Natural killer cell (primary cell): ENCODE results near the gene KANK2. TPM values are rescaled to one million over a fixed set of nuclear protein-coding genes. Genes with fewer than 3 reads are reported as not detected.

Source experiments
- ATAC-seq, 3 donors: fragments of 150-1000 bp in 2 of 3; fragments of 200-7000 bp in 1 of 3; cut with Tn5 transposase; 1 replicate in 1 of 3; 2 replicates in 2 of 3; pipeline ENCODE4 v1.10.0; 2021; ENCODE audit warnings: mild to moderate bottlenecking in 2 of 3, moderate library complexity in 2 of 3
- DNase-seq, 2 donors: peaks; one replicate each; pipeline versions ENCODE4 v3.0.0 to v3.0.0-alpha.2; 2013 to 2021; ENCODE audit warnings: mixed read lengths in 1 of 2
- H3K27ac ChIP-seq: one replicate; pipeline ENCODE4 v1.5.1; 2013; ENCODE audit warnings: mild to moderate bottlenecking, low read length
- H3K27me3 ChIP-seq: one replicate; pipeline ENCODE4 v1.6.1; 2013; ENCODE audit warnings: low read length; ENCODE audit not compliant: control insufficient read depth, insufficient read depth
- H3K36me3 ChIP-seq: one replicate; pipeline ENCODE4 v1.6.1; 2013; ENCODE audit warnings: low read length; ENCODE audit not compliant: control insufficient read depth, insufficient read depth
- H3K4me1 ChIP-seq: one replicate; pipeline ENCODE4 v1.6.1; 2013; ENCODE audit warnings: low read length; ENCODE audit not compliant: control insufficient read depth, insufficient read depth
- H3K4me3 ChIP-seq: one replicate; pipeline ENCODE4 v1.5.1; 2013; ENCODE audit warnings: low read length
- H3K9me3 ChIP-seq: one replicate; pipeline ENCODE4 v1.6.1; 2013; ENCODE audit warnings: low read length; ENCODE audit not compliant: control insufficient read depth, insufficient read depth
- H3K27ac Mint-ChIP-seq, 2 donors: one replicate each; pipeline ENCODE4 v1.8.0; 2022; ENCODE audit warnings: mild to moderate bottlenecking in 2 of 2, mixed read lengths in 2 of 2, moderate library complexity in 1 of 2
- H3K27me3 Mint-ChIP-seq, 2 donors: one replicate each; pipeline ENCODE4 v1.8.0; 2022; ENCODE audit warnings: low read depth in 2 of 2, mixed read lengths in 2 of 2
- H3K36me3 Mint-ChIP-seq: one replicate; pipeline ENCODE4 v1.8.0; 2022; ENCODE audit warnings: mixed read lengths
- H3K4me1 Mint-ChIP-seq, 2 donors: one replicate each; pipeline ENCODE4 v1.8.0; 2022; ENCODE audit warnings: mixed read lengths in 2 of 2
- H3K4me3 Mint-ChIP-seq: one replicate; pipeline ENCODE4 v1.8.0; 2022; ENCODE audit warnings: mild to moderate bottlenecking, moderate library complexity, mixed read lengths
- H3K9me3 Mint-ChIP-seq, 2 donors: one replicate each; pipeline ENCODE4 v1.8.0; 2022; ENCODE audit warnings: mixed read lengths in 2 of 2
- CTCF ChIP-seq: fragments of 200-600 bp; IDR thresholded peaks from one replicate; pipeline ENCODE4 v1.8.0; 2022; ENCODE audit warnings: antibody characterized with exemption
- WGBS: methylation state at CpG from one replicate; pipeline ENCODE4 v1.1.7; 2013; ENCODE audit warnings: missing lambda C conversion rate; ENCODE audit not compliant: insufficient coverage; 5-methylcytosine and 5-hydroxymethylcytosine counted together
- intact Hi-C: fragments of 100-400 bp; cut with micrococcal nuclease; formaldehyde crosslinking; loops from one replicate; pipeline ENCODE4 v1.14.2; 2022
- total RNA-seq, 4 donors: library from RNA; stranded (reverse); fragments of 120-200 nt in 1 of 4; gene quantifications; one replicate each; pipeline versions ENCODE4 v1.2.3 to v1.2.4, GENCODE V29; 2013 to 2022

Gene KANK2
- total RNA-seq, 3 donors from 2014 or later (not counting 1 experiment from before 2014, with no cell fraction given) = 0.82 to 1.3 (median 0.85) TPM

GRCh38 chr19:11243798-11244169, 46.4 kb upstream of the KANK2 start:
- 96% methylated on average over 7 of the region's 7 CpGs for WGBS
- Mint-ChIP-seq H3K36me3 (no peaks in the 10 kb centered on the region), H3K27ac (peak overlapping the region in 1 of 2 donors; percentile 51), H3K4me1 (peaks cover 6 to 7% of the 10 kb centered on the region in 2 donors), H3K9me3 (no peaks in the 10 kb centered on the region), H3K4me3 (peak overlapping the region; percentile 52), H3K27me3 (peaks cover 8 to 12% of the 10 kb centered on the region in 2 donors)
- no peak overlapping the region for H3K27ac ChIP-seq
- H3K9me3 ChIP-seq = peaks cover 12% of the 10 kb centered on the region
- H3K36me3 ChIP-seq = no peaks in the 10 kb centered on the region
- intact Hi-C loops = no loop called here
- ATAC-seq (no peak), DNase-seq (no peak)
- H3K4me3 ChIP-seq = no peak overlapping the region
- H3K4me1 ChIP-seq = peaks cover 8% of the 10 kb centered on the region
- no peak for TF ChIP-seq CTCF
- H3K27me3 ChIP-seq = no peaks in the 10 kb centered on the region

GRCh38 chr19:11242864-11243797, 45.8 kb upstream of the KANK2 start:
- Histone ChIP-seq H3K9me3 (peaks cover 18% of the 10 kb centered on the region), H3K27ac (no peak overlapping the region), H3K27me3 (no peaks in the 10 kb centered on the region), H3K4me3 (no peak overlapping the region), H3K4me1 (peaks cover 8% of the 10 kb centered on the region), H3K36me3 (no peaks in the 10 kb centered on the region)
- WGBS = 37% methylated on average over 48 of the region's 48 CpGs
- peak; percentile 97 to 100 (median 100) for ATAC-seq
- peak; percentile 85 to 87 for DNase-seq
- TF ChIP-seq CTCF = peak; percentile 71
- Mint-ChIP-seq H3K27ac (peak overlapping the region in 1 of 2 donors; percentile 51), H3K4me3 (peak overlapping the region; percentile 52), H3K27me3 (peaks cover 8 to 12% of the 10 kb centered on the region in 2 donors), H3K36me3 (no peaks in the 10 kb centered on the region), H3K4me1 (peaks cover 6 to 7% of the 10 kb centered on the region in 2 donors), H3K9me3 (no peaks in the 10 kb centered on the region)
- intact Hi-C loops = no loop called here

- no peaks in the 10 kb centered on the region for H3K36me3 ChIP-seq
- no peaks in the 10 kb centered on the region for H3K9me3 Mint-ChIP-seq
- no peak for ATAC-seq
- H3K4me1 Mint-ChIP-seq = peaks cover 6 to 7% of the 10 kb centered on the region in 2 donors
- DNase-seq = no peak
- no peaks in the 10 kb centered on the region for H3K27me3 ChIP-seq
- TF ChIP-seq CTCF = no peak
- H3K27ac ChIP-seq = no peak overlapping the region
- no peak overlapping the region for H3K4me3 ChIP-seq
- no peak overlapping the region for H3K27ac Mint-ChIP-seq
- WGBS = 91% methylated on average over 11 of the region's 11 CpGs
- H3K36me3 Mint-ChIP-seq = no peaks in the 10 kb centered on the region
- peaks cover 8% of the 10 kb centered on the region for H3K4me1 ChIP-seq
- H3K27me3 Mint-ChIP-seq = peaks cover 7 to 15% of the 10 kb centered on the region in 2 donors
- intact Hi-C loops = no loop called here
- H3K9me3 ChIP-seq = peaks cover 18% of the 10 kb centered on the region
- H3K4me3 Mint-ChIP-seq = no peak overlapping the region
Observed at GRCh38 chr19:11242025-11242424, 44.7 kb upstream of the KANK2 start.
